Osteoblast (primary cell): ENCODE measurements around the gene ETFA. TPM values are rescaled to one million over a fixed set of nuclear protein-coding genes. Genes with fewer than 3 reads are reported as not detected.

ENCODE experiments used
- DNase-seq: peaks from one replicate; pipeline ENCODE4 v3.0.0; 2011; ENCODE audit warnings: low spot score, mixed read lengths; ENCODE audit not compliant: insufficient read length; ENCODE audit errors: missing footprints
- H2AFZ ChIP-seq: 2 replicates; pipeline ENCODE4 v1.6.0; 2011; ENCODE audit warnings: mild to moderate bottlenecking, low read length
- H3K27ac ChIP-seq: 2 replicates; pipeline ENCODE4 v1.5.1; 2011; ENCODE audit warnings: mild to moderate bottlenecking, low read depth, low read length, moderate library complexity
- H3K27me3 ChIP-seq: 2 replicates; pipeline ENCODE4 v1.6.0; 2012; ENCODE audit warnings: mild to moderate bottlenecking, control low read depth, inconsistent platforms, low read length, moderate library complexity; ENCODE audit not compliant: insufficient read depth
- H3K36me3 ChIP-seq: 2 replicates; pipeline ENCODE4 v1.5.1; 2011; ENCODE audit warnings: mild to moderate bottlenecking, low read length, control low read depth, moderate library complexity; ENCODE audit not compliant: insufficient read depth
- H3K4me1 ChIP-seq: 2 replicates; pipeline ENCODE4 v1.5.1; 2011; ENCODE audit warnings: mild to moderate bottlenecking, low read length, control low read depth, moderate library complexity; ENCODE audit not compliant: insufficient read depth
- H3K4me2 ChIP-seq: 2 replicates; pipeline ENCODE4 v1.6.0; 2011; ENCODE audit warnings: mild to moderate bottlenecking, low read length; ENCODE audit not compliant: insufficient read depth
- H3K4me3 ChIP-seq: fragments of 200-600 bp; sonication (generic); 3 replicates; pipeline ENCODE4 v1.5.1; 2012; ENCODE audit warnings: mild to moderate bottlenecking, low read length, inconsistent platforms; ENCODE audit not compliant: insufficient read depth
- H3K79me2 ChIP-seq: 2 replicates; pipeline ENCODE4 v1.6.0; 2012; ENCODE audit warnings: mild to moderate bottlenecking, low read length, control low read depth, inconsistent platforms; ENCODE audit not compliant: insufficient read depth
- H3K9me3 ChIP-seq: 2 replicates; pipeline ENCODE4 v1.5.1; 2011; ENCODE audit warnings: low read depth, low read length, control low read depth
- H4K20me1 ChIP-seq: 2 replicates; pipeline ENCODE4 v1.6.0; 2012; ENCODE audit warnings: mild to moderate bottlenecking, low read length, control low read depth; ENCODE audit not compliant: insufficient read depth
- CTCF ChIP-seq: IDR thresholded peaks from 2 replicates; pipeline ENCODE4 v1.5.1; 2011; ENCODE audit warnings: mild to moderate bottlenecking, low read depth, low read length, moderate library complexity; ENCODE audit errors: extremely low read depth
- total RNA-seq: library from RNA; depleted of rRNA; stranded (reverse); fragments of >200 nt; gene quantifications from 2 replicates; pipeline ENCODE4 v1.2.3, GENCODE V29; 2012

The ETFA gene
- total RNA-seq, 1 donor: 85.0 TPM

- Histone ChIP-seq H4K20me1 (no peaks in the 10 kb centered on the region), H3K9me3 (no peaks in the 10 kb centered on the region), H2AFZ (no peak overlapping the region), H3K4me2 (no peak overlapping the region), H3K36me3 (no peaks in the 10 kb centered on the region), H3K27ac (no peak overlapping the region), H3K4me3 (no peak overlapping the region), H3K27me3 (no peaks in the 10 kb centered on the region), H3K4me1 (no peaks in the 10 kb centered on the region), H3K79me2 (no peaks in the 10 kb centered on the region)
- TF ChIP-seq CTCF: no peak
- no peak for DNase-seq
Observed at GRCh38 chr15:76245072-76245610, 66.1 kb downstream of the ETFA start.

- Histone ChIP-seq H3K4me3 (no peak overlapping the region), H4K20me1 (peaks cover 2% of the 10 kb centered on the region), H3K79me2 (no peaks in the 10 kb centered on the region), H3K4me1 (no peaks in the 10 kb centered on the region), H2AFZ (no peak overlapping the region), H3K4me2 (no peak overlapping the region), H3K27ac (no peak overlapping the region), H3K27me3 (no peaks in the 10 kb centered on the region), H3K36me3 (no peaks in the 10 kb centered on the region), H3K9me3 (no peaks in the 10 kb centered on the region)
- TF ChIP-seq CTCF: no peak
- no peak for DNase-seq
Observed at GRCh38 chr15:76239786-76240185, 71.5 kb downstream of the ETFA start.

GRCh38 chr15:76236350-76236749, 74.9 kb downstream of the ETFA start:
- Histone ChIP-seq H3K9me3 (no peaks in the 10 kb centered on the region), H3K4me3 (no peak overlapping the region), H4K20me1 (peaks cover 4% of the 10 kb centered on the region), H3K27ac (no peak overlapping the region), H3K27me3 (no peaks in the 10 kb centered on the region), H2AFZ (no peak overlapping the region), H3K79me2 (no peaks in the 10 kb centered on the region), H3K4me1 (no peaks in the 10 kb centered on the region), H3K4me2 (no peak overlapping the region), H3K36me3 (no peaks in the 10 kb centered on the region)
- no peak for DNase-seq
- no peak for TF ChIP-seq CTCF

GRCh38 chr15:76235186-76235826, 76.0 kb downstream of the ETFA start:
- Histone ChIP-seq H3K4me3 (no peak overlapping the region), H3K79me2 (no peaks in the 10 kb centered on the region), H3K27ac (no peak overlapping the region), H3K36me3 (peaks cover 3% of the 10 kb centered on the region), H4K20me1 (peaks cover 4% of the 10 kb centered on the region), H3K9me3 (no peaks in the 10 kb centered on the region), H3K4me2 (no peak overlapping the region), H3K27me3 (no peaks in the 10 kb centered on the region), H2AFZ (no peak overlapping the region), H3K4me1 (no peaks in the 10 kb centered on the region)
- no peak for DNase-seq
- peak; percentile 54 for TF ChIP-seq CTCF
